ENCODE measurements around the gene ASRGL1.

DNA sequence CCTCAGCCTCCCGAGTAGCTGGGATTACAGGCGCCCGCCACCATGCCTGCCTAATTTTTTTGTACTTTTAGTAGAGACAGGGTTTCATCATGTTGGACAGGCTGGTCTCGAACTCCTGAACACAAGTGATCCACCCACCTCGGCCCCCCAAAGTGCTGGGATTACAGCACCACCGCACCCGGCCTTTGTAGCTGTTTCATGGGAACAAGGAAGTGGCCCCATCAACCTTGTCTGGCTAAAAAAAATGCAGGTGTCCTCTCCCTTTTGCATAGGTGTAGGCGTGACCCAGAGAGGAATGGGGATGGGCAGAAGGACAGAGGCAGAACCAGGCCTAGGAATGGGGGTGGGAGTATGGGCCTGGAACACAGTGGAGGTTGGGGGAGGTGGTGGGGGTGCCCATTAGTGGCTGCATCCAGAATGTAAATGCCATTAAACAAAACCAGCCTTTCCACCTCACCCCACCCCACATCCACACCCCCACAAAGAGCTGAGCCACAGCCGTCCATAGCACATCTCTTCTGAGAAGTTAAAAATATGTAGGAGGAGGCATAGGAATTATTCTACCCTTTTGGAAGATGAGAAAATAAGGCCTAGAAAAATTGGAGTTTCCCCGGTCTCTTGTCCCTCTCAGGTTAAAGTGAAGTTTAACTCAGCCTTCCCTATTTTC is 58.8 kb downstream of the ASRGL1 start:
- TF ChIP-seq, protein P1, sequence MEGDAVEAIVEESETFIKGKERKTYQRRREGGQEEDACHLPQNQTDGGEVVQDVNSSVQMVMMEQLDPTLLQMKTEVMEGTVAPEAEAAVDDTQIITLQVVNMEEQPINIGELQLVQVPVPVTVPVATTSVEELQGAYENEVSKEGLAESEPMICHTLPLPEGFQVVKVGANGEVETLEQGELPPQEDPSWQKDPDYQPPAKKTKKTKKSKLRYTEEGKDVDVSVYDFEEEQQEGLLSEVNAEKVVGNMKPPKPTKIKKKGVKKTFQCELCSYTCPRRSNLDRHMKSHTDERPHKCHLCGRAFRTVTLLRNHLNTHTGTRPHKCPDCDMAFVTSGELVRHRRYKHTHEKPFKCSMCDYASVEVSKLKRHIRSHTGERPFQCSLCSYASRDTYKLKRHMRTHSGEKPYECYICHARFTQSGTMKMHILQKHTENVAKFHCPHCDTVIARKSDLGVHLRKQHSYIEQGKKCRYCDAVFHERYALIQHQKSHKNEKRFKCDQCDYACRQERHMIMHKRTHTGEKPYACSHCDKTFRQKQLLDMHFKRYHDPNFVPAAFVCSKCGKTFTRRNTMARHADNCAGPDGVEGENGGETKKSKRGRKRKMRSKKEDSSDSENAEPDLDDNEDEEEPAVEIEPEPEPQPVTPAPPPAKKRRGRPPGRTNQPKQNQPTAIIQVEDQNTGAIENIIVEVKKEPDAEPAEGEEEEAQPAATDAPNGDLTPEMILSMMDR (conservative IDR thresholded peaks at IDR 0.05; ENCODE audit: low read depth, low read length): no peak
- no peak for TF ChIP-seq EZH2 (IDR thresholded peaks at IDR 0.05; ENCODE audit: borderline replicate concordance, low read depth, low read length, poor library complexity, severe bottlenecking)
